Heart right ventricle (tissue), 16 donors: Measurements from ENCODE around the gene NSD2. TPM values are rescaled to one million over a fixed set of nuclear protein-coding genes. Genes with fewer than 3 reads are reported as not detected.

ENCODE experiments used
- ATAC-seq, 8 donors: fragments of 200-7000 bp; cut with Tn5 transposase; one replicate each; pipeline ENCODE4 v1.9.1; 2020; ENCODE audit warnings: mild to moderate bottlenecking in 8 of 8, moderate library complexity in 8 of 8, moderate number of reproducible peaks in 1 of 8
- DNase-seq, 2 donors: peaks; one replicate each; pipeline ENCODE4 v3.0.0-alpha.2; 2020
- H3K27ac ChIP-seq, 10 donors: fragments of 200-600 bp; sonication (generic) in 2 of 10; one replicate each; pipeline versions ENCODE4 v1.5.0 to v1.8.0; 2020 to 2022; ENCODE audit warnings: mild to moderate bottlenecking in 3 of 10
- H3K27me3 ChIP-seq, 7 donors: fragments of 200-600 bp; one replicate each; pipeline ENCODE4 v1.8.0; 2021 to 2022; ENCODE audit warnings: mild to moderate bottlenecking in 2 of 7
- H3K36me3 ChIP-seq, 9 donors: fragments of 200-600 bp; sonication (generic) in 1 of 9; one replicate each; pipeline versions ENCODE4 v1.5.0 to v1.8.0; 2020 to 2022; ENCODE audit warnings: mild to moderate bottlenecking in 2 of 9
- H3K4me1 ChIP-seq, 9 donors: fragments of 200-600 bp; sonication (generic) in 1 of 9; one replicate each; pipeline versions ENCODE4 v1.5.0 to v1.8.0; 2020 to 2022; ENCODE audit warnings: mild to moderate bottlenecking in 4 of 9
- H3K4me3 ChIP-seq, 10 donors: fragments of 200-600 bp; sonication (generic) in 2 of 10; one replicate each; pipeline versions ENCODE4 v1.5.0 to v1.8.0; 2020 to 2022; ENCODE audit warnings: mild to moderate bottlenecking in 7 of 10, moderate library complexity in 2 of 10
- H3K9me3 ChIP-seq, 11 donors: fragments of 200-600 bp in 10 of 11; sonication (generic) in 2 of 11; one replicate each; pipeline versions ENCODE4 v1.5.0 to v1.8.0; 2013 to 2022; ENCODE audit warnings: mild to moderate bottlenecking in 2 of 11, control low read depth in 1 of 11, moderate library complexity in 1 of 11
- CTCF ChIP-seq, 9 donors: fragments of 200-600 bp; sonication (generic) in 2 of 9; IDR thresholded peaks; one replicate each; pipeline versions ENCODE4 v1.5.0 to v1.8.0; 2021 to 2022; ENCODE audit warnings: antibody characterized with exemption in 9 of 9, mild to moderate bottlenecking in 5 of 9, moderate library complexity in 1 of 9
- WGBS, 2 donors: extraction: QIAGEN DNeasy Blood & Tissue Kit; methylation state at CpG; one replicate each; pipeline ENCODE4 v1.1.7; 2013; ENCODE audit warnings: inconsistent platforms in 1 of 2; 5-methylcytosine and 5-hydroxymethylcytosine counted together
- intact Hi-C, 10 donors: fragments of 100-400 bp; cut with DNase I; formaldehyde crosslinking; loops; one replicate each; pipeline versions ENCODE4 v1.11.1 to v1.14.2; 2022
- polyA plus RNA-seq, 2 donors: library from polyadenylated mRNA; stranded (reverse); fragments of 200-250 nt; gene quantifications; one replicate each; pipeline ENCODE4 v1.2.3, GENCODE V29; 2013
- total RNA-seq, 10 donors: library from RNA; stranded (reverse); fragmentation: NEBNext Ultra II Directional in 3 of 10; extraction: Animal tissue kit (Norgen Biotek cat#: 25700) in 3 of 10; gene quantifications; one replicate each; pipeline versions ENCODE4 v1.2.1 to v1.2.4, GENCODE V29; 2021 to 2023
- donor health status: Arrhythmogenic right ventricular cardiomyopathy.
- donor health status: ischemic (EF 13 %, LVEDD 7.1; RV severe dilation, severe dysfunction).
- donor health status: healthy with polysubstance abuse.
- donor health status: DM: no; HTN: yes; CAD: no.
- donor health status: DM: no; HTN: no; CAD: no.
- donor health status: ischemic (EF 25% LVEDD 6.9; RV normal size, moderate dysfunction).
- donor health status: ischemic (EF 25% LVEDD 5.7; RV mildly dilated, moderate dysfunction).
- donor health status: healthy.
- donor health status: DM: yes; HTN: yes; CAD: no.
- donor health status: Ischemic cardiomyopathy.
- donor health status: ischemic (EF 35%, LVEDD 5.7; RV mildly dilated, moderate dysfunction).
- donor health status: nonischemic (EF 11% LVEDD 7.7; RV severe dilation, severe dysfunction).
- donor health status: DM: yes; HTN: yes; CAD: no.
- donor health status: PGD.
- donor health status: ischemic (EF 29% LVEDD 5.4; RV normal size, mild dysfunction).
- donor health status: nonischemic (EF 23%, LVEDD 6.1; RV moderate dilation, normal function).

Gene NSD2
- total and polyA plus RNA-seq, 12 donors: 7.7 to 64.4 (median 44.5) TPM

GRCh38 chr4:1823545-1823932 is 47.7 kb upstream of the NSD2 start:
- ATAC-seq: no peak
- WGBS, 2 donors: 95% methylated on average over 12 of the region's 12 CpGs

GRCh38 chr4:1824746-1825145 is 46.4 kb upstream of the NSD2 start:
- Histone ChIP-seq H3K4me3 (no peak overlapping the region), H3K4me1 (no peaks in the 10 kb centered on the region), H3K27ac (no peak overlapping the region), H3K9me3 (no peaks in the 10 kb centered on the region), H3K36me3 (peaks cover 6 to 78% (median 44%) of the 10 kb centered on the region in 9 donors), H3K27me3 (no peaks in the 10 kb centered on the region)
- intact Hi-C loops: no loop called here
- ATAC-seq (no peak), DNase-seq (no peak)
- TF ChIP-seq CTCF (IDR thresholded peaks at IDR 0.05): no peak
- 81% methylated on average over 11 of the region's 11 CpGs for WGBS, 2 donors

More at GRCh38 chr4:1823545-1823932, 47.7 kb upstream of the NSD2 start:
- DNase-seq: no peak
- H3K36me3 ChIP-seq: peaks cover 6 to 85% (median 55%) of the 10 kb centered on the region in 9 donors
- no peaks in the 10 kb centered on the region for H3K9me3 ChIP-seq
- H3K4me3 ChIP-seq: no peak overlapping the region
- no peak overlapping the region for H3K27ac ChIP-seq
- TF ChIP-seq CTCF (IDR thresholded peaks at IDR 0.05): no peak
- intact Hi-C loops: no loop called here
- no peaks in the 10 kb centered on the region for H3K27me3 ChIP-seq
- no peaks in the 10 kb centered on the region for H3K4me1 ChIP-seq

GRCh38 chr4:1825326-1825725 is 45.9 kb upstream of the NSD2 start:
- WGBS, 2 donors: 77 to 79% methylated on average over 19 of the region's 19 CpGs
- intact Hi-C loops: no loop called here
- H3K27ac ChIP-seq: no peak overlapping the region
- H3K9me3 ChIP-seq: no peaks in the 10 kb centered on the region
- no peak overlapping the region for H3K4me3 ChIP-seq
- no peak for DNase-seq
- ATAC-seq: no peak
- TF ChIP-seq CTCF (IDR thresholded peaks at IDR 0.05): no peak
- H3K27me3 ChIP-seq: no peaks in the 10 kb centered on the region
- H3K36me3 ChIP-seq: peaks cover 6 to 78% (median 39%) of the 10 kb centered on the region in 9 donors
- no peaks in the 10 kb centered on the region for H3K4me1 ChIP-seq

GRCh38 chr4:1826531-1827350 is 44.5 kb upstream of the NSD2 start:
- no peak for DNase-seq
- no peak for TF ChIP-seq CTCF (IDR thresholded peaks at IDR 0.05)
- no peak for ATAC-seq
- WGBS, 2 donors: 90% methylated on average over 30 of the region's 30 CpGs
- Histone ChIP-seq H3K4me3 (no peak overlapping the region), H3K27me3 (no peaks in the 10 kb centered on the region), H3K9me3 (no peaks in the 10 kb centered on the region), H3K4me1 (no peaks in the 10 kb centered on the region), H3K27ac (no peak overlapping the region), H3K36me3 (peaks cover 6 to 78% (median 47%) of the 10 kb centered on the region in 9 donors)
- intact Hi-C loops: no loop called here
